Hematopoietic multipotent progenitor cell treated with erythropoietin and hydrocortisone succinate and interleukin-3 and kit ligand, for 8 days (in vitro differentiated cells): ENCODE data around the gene AKAP1.
"Not testable (repeated sequence)": the region's sequence is repeated elsewhere in the genome, so short reads cannot be mapped to it uniquely, and the experiment has no call there.

Experiments used
- DNase-seq: peaks from one replicate; pipeline ENCODE4 v3.0.0-alpha.2; 2015

Gene AKAP1

DNA sequence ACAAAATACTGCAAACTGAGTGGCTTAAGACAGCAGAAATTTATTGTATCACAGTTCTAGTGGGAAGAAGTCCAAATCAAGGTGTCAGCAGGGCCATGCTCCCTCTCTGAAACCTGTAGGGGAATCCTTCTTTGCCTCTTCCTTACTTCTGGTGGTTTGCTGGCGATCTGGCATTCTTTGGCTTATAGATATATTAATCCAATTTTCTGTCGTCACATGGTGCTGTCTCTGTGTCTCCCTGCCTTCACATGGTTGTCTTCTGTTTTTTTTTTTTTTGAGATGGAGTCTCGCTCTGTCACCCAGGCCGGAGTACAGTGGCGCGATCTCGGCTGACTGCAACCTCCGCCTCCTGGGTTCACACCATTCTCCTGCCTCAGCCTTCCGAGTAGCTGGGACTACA is 6.8 kb upstream of the AKAP1 start:
- no peak for DNase-seq

DNA sequence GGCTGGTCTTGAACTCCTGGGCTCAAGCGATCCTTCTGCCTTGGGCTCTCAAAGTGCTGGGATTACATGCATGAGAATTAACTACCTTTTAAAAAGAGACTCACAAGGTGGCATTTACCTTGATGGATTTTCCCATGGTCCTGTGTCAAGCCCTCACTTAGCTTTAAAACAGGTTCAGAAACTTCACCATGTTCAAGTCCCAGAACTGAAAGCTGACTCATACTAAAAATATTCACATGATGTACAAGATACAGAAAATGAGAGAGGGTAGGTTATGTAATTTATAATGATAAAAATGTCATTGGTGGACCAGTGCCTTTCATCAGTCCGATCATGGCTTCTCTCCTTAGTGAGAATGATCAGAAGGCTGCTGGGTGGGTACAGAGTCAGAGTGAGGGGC is 4.3 kb upstream of the AKAP1 start:
- DNase-seq: no peak

DNA sequence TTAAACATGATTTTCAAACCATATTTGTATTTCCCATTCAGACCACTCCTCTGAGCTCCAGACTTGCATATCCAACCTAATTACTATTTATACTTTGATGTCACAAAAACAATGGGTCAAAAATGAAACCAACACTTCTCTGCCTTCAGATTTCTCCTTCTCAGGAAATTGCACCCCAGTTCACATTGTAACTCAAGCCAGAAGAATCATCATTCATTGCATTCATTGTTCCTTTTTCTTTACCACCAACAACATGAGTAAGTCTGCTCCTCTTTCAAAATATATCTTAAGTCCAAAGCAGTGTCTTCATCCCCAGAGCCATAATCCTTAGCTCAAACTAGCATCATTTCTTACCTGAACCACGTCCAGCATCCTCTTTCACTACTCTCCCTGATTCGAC is 2.6 kb upstream of the AKAP1 start:
- DNase-seq: no peak

DNA sequence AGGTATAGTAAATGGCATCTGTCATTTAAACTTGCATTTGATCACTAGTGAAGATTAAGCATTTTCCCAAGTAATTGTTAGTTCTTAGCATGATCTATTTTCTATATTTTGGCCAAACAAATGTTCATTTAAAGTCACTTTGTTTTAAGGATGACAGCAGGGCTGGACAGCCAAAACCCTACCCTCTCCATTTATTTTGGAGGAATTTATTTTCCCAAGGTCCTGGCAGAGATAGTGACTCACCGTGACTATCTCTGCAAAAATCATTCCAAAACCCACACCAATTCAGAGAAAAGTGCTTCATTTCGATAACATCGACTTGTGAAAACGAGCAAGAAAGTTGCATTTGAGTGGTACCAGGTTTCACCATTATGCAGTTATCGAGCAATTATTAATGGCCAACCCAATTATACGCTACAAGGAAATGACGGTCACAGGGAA is 665 bp upstream of the AKAP1 start:
- DNase-seq: no peak

DNA sequence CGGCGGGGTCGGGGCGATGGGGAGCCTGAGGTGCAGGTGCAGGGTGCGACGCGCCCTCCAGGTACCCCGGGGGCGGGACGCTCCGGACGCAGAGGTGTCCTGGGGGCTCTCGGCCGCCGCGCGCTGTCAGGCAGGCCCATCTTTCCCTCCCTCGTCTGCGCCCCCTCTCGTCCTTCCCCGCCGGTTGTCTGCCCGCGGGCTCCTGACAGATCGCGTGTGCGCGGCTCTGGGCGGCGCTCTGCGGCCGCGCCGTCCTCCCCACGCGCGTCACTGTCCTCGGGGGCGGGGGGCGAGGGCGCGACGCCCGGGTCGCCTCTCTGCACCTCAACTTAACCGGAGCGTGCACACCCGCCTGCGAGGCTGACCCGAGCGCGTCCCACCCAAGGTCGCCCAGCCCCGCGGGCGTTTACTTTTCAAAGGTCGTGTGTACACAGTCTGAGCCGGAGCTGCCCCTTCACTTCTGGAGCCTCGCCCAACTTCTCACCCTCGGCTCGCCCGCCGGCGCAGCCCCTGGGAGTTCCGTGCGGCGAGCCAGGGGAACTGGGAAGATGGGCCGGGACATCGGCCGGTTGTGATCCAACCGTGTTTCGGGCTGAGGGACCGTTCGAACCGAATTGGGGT is 512 bp downstream of the AKAP1 start:
- peak; percentile 49 for DNase-seq

DNA sequence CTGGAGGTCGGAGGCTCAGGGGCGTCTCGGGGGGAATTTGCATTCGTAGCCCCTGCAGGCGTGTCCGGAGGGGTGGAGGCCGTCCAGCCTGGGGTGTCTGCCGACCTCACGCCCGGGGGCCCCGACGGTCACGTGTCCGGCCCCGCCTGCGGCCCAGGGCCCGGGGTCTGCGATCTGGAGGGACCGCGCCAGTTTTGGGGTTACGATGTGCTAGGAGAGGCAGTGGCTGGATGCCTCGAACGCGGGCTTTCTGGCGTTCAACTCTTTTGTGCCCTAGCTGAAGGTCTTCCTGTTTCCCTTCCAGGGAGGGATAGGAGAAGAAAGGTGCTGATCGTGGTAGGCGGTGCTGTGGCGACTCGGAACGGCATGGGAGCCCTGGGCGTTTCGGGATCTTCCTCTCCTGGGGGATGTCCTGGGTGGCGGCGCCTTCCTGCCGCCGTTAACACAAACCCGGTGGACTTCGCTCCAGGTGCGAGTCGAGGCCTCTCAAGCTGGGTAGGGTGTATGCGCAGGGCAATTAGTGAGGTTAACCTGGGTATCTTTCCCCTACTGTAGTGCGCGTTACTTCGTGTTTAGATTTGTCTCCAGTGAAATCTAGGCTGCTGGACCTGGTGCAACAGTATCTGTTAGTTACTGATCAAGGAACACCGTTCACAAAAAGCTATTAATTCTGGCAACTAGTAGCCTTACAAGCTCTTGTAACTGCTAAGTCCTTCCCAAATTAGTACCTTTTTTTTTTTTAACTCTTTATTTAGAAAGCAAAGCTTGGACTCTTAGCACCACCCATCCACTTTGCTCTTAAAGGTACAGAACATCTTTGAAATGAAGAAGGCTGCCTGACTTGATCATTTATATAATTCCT is 1.3 kb downstream of the AKAP1 start:
- no peak for DNase-seq

DNA sequence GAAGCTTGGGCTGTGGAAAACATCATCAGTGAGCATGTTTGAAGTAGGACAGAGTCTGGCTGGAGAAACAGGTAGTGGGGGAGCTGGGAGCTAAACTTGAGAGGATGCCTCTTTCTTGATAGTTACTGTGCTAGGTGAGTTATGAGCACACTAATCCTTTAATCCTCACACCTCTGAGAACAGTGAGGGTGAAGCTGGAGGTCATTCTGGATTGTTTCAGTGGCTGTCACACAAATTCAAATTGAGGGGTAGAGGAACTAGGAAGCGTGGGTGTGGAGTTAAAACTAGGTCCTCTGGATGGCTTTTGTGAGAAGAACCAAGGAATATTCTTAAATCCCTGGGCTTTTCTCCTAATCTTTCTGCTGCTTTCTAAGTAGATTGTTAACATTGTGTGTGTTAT is 3.3 kb downstream of the AKAP1 start:
- DNase-seq: no peak

DNA sequence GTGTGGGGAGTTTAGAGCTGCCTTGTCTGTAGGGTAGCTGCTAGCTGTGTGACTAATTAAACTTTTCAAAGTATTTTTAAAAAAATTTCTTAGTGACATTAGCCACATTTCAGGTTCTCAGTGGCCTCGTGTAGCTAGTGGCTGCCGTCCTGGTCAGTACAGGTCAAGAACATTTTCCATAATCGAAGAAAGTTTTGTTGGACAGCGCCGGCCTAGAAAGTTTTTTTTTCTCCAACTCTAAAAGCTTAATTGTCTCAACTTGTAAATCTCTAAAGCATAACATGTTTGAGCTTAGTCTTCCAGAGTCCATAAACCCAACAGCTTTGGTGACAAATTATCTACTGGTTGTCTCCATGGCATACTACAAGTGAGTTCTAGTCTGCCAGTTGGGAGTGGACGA is 4.3 kb downstream of the AKAP1 start:
- no peak for DNase-seq

DNA sequence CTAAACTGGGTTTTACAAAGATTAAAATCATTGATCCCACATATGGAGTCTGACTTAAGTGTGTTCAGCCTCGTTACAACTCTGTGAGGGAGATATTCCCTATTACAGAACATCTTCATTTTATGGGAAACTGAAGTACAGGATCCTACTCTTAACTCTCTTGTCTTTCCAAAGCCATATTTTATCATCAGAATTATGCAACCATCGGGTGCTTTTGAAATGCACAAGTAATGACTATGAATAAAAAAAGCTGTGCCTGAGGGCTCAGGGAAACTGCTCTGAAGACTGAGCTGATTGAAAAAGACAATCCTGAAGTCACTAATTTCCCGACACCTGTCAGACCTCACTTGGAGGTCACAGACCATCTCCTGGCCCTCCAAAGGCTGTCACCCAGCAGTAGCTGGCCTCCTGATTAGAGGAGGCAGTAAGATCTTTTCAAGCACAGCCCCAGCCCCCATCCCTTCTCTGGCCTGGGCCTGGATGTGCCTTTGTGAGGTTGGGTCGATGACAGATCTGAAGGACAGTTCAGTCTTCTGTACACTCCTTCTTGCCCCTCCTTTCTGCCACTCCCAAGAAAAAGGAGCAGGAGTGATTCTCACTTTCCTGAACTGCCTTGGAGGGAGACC is 5.6 kb downstream of the AKAP1 start:
- DNase-seq: no peak

DNA sequence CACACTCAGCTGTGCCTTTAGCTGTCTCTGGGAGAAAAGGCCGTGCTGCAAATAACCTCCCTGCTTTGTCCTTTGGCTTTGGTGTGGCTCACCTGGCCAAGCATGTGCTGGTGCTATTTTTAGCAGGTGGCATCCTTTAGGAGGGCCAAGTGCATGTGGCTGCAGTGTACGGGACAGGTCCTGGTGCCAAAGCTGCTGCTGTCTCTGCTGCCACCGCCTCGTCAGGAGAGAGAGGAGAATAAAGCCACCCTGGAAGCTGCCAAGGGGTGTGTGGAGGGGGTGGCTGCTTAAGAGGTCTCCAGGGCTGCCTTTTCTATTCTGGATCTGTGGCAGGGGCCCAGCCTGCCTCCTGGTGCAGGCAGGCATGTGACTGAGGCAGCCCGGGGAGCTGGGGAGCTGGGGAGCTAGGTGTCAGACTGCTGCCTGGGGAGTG is 6.2 kb downstream of the AKAP1 start:
- no peak for DNase-seq

DNA sequence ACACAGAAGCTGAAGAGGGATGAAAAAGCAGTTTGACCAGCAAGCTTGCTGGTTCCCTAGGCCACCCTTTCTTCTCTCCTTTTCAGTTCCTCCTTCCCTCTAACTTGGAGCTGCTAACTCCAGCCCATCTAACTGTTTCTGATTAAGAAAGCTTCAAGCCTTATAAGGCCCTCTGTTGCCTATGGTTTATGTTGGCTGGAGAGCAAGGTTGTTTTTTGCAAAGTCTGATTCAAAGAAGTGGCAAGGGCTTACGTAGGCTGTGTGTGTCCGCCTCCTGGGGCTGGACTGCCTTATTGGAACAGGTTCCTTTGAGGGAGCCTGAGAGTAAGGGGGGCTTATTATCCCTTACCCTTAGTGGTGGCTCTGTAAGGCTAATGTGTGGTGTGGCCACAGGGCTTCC is 7.1 kb downstream of the AKAP1 start:
- DNase-seq: no peak

DNA sequence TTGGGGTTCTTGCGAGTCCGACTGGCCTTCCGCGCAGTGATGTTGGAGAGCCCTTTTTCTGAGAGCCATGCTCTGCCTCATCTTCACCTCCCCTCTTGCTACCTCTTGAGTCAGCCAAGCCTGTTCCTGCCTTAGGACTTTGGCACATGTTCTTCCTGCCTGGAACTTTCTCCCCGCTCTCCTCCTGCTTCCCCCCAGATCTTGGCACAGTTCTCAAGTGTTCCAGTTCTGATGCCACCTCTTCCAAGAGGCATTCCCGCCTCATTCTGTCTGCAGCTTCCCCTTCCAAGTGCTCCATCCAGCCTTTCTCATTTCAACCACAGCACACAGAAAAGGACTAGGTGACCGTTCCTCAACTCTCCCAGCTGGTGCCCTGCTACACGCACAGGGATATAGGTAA is 7.7 kb downstream of the AKAP1 start:
- no peak for DNase-seq

DNA sequence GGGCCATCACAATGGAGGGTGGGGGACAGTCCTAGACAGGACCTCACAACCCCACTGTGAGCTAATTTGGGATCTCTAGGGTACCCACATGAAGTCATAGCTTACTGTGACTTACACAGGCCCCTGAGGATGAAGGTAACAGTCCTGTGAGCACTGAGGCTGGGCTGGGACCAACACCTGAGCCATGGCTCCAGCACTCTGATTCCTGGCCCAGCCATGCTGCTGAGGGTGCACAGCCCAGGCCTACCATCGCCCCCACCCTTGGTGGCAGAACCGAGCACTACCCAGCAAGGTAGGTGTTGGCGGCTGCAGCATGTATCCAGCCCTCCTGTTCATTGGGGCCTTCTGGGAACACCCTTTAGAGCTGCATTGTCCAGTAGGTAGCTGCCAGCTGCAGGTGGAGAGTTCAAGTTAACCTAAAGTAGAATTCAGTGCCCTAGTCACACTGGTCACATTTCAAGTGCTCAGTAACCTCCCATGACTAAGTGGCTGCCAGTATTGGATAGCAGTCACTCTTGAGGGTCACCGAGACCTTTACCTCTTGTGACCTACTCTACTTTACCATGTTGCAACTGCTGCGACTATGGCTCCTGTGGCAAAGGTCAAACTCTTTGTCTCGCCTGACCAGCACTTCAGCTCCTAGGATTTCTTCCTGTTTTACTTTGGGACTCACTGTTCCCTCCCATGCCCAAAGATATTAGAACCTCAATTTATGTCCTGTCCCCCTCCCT is 11.6 kb downstream of the AKAP1 start:
- no peak for DNase-seq

DNA sequence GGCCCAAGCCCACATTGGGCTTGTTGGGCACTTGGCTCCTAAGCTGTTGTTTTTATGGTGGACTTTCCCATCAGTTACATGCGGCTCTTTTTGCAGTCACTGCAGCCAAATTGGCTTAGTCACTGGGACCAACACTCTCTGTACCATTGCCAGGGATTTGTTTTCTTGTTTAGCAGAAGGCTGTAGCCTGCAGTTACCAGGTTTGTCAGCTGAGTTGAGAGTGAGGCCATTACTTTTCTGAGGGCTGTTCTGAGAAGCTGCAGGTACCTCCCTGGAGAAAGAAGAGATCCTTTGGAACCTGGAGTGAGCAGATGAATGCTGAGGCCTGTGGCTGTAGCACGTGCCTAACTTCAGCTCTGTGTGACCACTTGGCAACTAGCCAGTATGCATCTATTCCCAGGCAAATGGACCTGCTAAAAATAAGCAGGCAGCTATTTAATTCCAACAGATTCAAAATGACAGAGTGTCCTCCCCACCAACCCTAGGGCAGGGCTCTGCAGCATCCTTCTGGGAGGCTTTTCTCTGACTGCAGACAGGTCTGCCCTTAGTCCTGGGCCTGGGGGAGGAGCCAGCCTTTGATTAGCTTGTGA is 12.9 kb downstream of the AKAP1 start:
- no peak for DNase-seq

DNA sequence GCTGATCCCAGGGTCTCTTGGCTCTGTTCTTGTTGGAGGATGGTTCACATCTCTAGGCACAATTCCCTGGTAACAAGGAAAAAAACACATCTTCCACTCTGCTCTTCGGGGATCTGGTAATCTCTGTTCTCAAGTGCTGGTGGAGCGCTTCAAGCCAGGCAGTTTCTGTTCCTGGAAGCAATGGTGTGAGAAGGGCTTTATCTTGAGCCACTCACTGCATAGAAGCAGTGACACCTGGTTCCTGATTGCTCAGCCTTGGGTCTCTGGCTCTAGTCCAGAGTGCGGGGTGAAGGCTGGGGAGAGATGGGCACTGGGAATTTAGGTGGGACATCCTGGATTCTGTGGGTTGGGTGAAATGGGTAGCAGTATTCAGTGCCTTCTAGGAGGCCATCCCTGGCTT is 14.1 kb downstream of the AKAP1 start:
- peak; percentile 35 for DNase-seq

DNA sequence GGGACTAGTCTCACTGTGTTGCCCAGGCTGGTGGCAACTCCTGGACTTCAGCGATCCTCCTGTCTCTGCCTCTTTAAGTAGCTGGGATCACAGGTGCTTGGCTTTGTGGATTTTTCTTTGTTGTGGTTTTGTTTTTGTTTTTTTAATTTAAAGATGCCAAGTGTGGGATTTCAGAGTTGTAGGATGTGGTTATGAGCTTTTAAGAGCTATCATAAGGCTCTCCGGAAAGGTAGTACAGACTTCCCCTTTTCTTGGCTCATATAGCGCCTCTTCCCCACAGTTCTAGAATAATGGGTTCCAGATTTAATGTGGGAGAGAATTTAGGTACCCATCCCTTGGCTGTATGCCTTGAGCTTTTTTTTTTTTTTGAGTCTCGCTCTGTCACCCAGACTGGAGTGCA is 17.1 kb downstream of the AKAP1 start:
- DNase-seq: no peak

DNA sequence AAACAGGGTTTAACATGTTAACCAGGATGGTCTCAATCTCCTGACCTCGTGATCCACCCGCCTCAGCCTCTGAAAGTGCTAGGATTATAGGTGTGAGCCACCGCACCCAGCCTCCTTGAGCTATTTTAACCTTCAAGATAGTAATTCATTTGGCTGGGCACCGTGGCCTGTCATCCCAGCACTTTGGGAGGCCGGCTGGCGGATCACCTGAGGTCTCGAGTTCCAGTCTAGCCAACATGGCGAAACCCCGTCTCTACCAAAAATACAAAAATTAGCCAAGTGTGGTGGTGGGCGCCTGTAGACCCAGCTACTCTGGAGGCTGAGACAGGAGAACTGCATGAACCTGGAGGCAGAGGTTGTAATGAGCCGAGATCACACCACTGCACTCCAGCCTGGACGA is 17.6 kb downstream of the AKAP1 start:
- not testable (repeated sequence) for DNase-seq

DNA sequence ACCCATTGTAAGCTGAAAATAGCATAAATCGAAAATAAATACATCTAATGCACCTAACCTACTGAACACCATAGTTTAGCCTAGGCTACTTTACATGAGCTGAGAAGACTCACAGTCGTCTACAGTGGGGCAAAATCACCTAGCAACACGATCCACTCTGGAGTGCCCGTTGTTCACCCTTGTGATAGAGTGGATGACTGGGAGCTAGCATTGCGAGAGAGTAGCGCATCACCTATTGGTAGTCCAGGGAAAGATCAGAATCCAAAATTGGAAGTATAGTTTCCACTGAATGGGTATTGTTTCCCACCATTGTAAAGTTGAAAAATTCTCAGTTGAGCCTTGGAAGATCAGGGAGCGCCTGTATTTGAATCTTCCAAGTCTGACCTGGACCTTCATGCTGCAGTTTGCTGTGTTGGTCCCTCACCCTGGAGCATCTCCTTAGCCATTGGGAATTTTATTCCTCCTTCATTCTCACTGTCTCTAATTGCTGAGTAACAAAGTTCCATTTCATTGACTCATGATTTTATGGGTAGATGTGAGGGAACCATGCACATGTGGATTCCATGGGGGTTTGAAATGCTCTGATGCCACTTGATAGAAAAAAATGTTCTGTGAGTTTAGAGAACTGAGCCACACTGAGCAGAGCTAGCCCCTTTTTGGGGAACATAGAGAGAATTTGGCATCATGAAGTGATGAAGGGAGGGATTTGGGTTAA is 19.6 kb downstream of the AKAP1 start:
- DNase-seq: no peak

DNA sequence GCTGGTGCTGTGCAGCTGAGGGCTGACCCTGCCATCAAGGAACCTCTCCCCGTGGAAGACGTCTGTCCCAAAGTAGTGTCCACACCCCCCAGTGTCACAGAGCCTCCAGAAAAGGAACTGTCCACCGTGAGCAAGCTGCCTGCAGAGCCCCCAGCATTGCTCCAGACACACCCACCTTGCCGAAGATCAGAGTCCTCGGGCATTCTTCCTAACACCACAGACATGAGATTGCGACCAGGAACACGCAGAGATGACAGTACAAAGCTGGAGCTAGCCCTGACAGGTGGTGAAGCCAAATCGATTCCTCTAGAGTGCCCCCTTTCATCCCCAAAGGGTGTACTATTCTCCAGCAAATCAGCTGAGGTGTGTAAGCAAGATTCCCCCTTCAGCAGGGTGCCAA is 20.5 kb downstream of the AKAP1 start:
- DNase-seq: no peak

DNA sequence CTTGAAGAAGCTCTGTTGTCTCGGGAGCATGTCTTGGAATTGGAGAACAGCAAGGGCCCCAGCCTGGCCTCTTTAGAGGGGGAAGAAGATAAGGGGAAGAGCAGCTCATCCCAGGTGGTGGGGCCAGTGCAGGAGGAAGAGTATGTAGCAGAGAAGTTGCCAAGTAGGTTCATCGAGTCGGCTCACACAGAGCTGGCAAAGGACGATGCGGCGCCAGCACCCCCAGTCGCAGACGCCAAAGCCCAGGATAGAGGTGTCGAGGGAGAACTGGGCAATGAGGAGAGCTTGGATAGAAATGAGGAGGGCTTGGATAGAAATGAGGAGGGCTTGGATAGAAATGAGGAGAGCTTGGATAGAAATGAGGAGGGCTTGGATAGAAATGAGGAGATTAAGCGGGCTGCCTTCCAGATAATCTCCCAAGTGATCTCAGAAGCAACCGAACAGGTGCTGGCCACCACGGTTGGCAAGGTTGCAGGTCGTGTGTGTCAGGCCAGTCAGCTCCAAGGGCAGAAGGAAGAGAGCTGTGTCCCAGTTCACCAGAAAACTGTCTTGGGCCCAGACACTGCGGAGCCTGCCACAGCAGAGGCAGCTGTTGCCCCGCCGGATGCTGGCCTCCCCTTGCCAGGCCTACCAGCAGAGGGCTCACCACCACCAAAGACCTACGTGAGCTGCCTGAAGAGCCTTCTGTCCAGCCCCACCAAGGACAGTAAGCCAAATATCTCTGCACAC is 21.2 kb downstream of the AKAP1 start:
- DNase-seq: no peak

DNA sequence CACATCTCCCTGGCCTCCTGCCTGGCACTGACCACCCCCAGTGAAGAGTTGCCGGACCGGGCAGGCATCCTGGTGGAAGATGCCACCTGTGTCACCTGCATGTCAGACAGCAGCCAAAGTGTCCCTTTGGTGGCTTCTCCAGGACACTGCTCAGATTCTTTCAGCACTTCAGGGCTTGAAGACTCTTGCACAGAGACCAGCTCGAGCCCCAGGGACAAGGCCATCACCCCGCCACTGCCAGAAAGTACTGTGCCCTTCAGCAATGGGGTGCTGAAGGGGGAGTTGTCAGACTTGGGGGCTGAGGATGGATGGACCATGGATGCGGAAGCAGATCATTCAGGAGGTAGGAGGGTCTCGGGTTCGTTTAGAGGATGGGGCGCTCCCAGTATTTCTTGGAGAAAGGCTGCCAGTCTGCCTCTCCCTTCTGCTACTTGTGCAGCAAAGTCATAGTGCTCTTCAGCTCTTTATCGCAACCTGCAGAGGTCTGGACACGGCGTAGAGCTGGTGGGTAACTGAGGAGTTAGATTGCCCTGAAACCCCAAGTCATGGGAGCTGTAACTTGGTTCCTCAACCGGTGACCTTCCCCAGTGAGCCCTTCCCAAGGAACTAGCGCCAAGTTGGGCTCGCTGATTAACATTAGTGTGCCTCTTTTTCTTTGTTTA is 21.9 kb downstream of the AKAP1 start:
- no peak for DNase-seq
